HCT116 (cell line): ENCODE data around the gene RNF41. TPM values are rescaled to one million over a fixed set of nuclear protein-coding genes. Genes with fewer than 3 reads are reported as not detected.

Experiments used
- ATAC-seq: fragments of 200-7000 bp; cut with Tn5 transposase; 2 replicates; pipeline ENCODE4 v1.9.1; 2020; ENCODE audit warnings: mild to moderate bottlenecking, moderate library complexity
- BruUV-seq: library from RNA; stranded (reverse); fragments of 400-500 nt; replicated peaks from 2 replicates; lab custom pipeline; 2021; lab: Mats Ljungman, UMichigan
- CTCF ChIA-PET: fragments of 300-600 bp; sonication (Branson Sonifier 250); formaldehyde crosslinking; loops from one replicate; lab custom pipeline; 2021; ENCODE audit warnings: antibody characterized with exemption; lab: Charles Lee
- POLR2A ChIA-PET: fragments of 300-600, 350-600 bp; sonication (Branson Sonifier 250); formaldehyde crosslinking; loops from one replicate; lab custom pipeline; 2021; ENCODE audit warnings: antibody characterized with exemption; lab: Charles Lee
- RAD21 ChIA-PET, 2 experiments: fragments of 300-600 bp; sonication (Branson Sonifier 250); formaldehyde crosslinking; loops; one replicate each; lab custom pipeline; 2023; ENCODE audit warnings: low total read pairs in 2 of 2; ENCODE audit not compliant: uncharacterized antibody in 2 of 2, unreplicated experiment in 2 of 2, low non-redundant PET in 1 of 2; lab: Charles Lee
- DNase-seq: peaks from one replicate; pipeline ENCODE4 v3.0.0-alpha.2; 2010; ENCODE audit warnings: low read depth, low spot score
- H2AFZ ChIP-seq: fragments of 200-600 bp; shearing (Covaris generic), sonication (generic); 2 replicates; pipeline ENCODE4 v1.6.1; 2017; ENCODE audit warnings: low read depth, mixed run types, mixed read lengths, antibody characterized with exemption, low read length; ENCODE audit not compliant: poor library complexity, severe bottlenecking
- H3K27ac ChIP-seq: 2 replicates; pipeline ENCODE4 v1.5.1; 2012; ENCODE audit warnings: low read depth, low read length
- H3K27me3 ChIP-seq: fragments of 200-600 bp; sonication (generic); 2 replicates; pipeline ENCODE4 v1.6.1; 2016; ENCODE audit warnings: mixed run types, low read length, mixed read lengths; ENCODE audit not compliant: insufficient read depth
- H3K36me3 ChIP-seq, 2 experiments: fragments of 200-500 bp in 1 of 2; fragments of 200-600 bp in 1 of 2; sonication (Bioruptor generic) in 1 of 2; sonication (generic) in 1 of 2; 2 replicates each; pipeline versions ENCODE4 v1.5.1 to v1.6.1; 2014 to 2016; ENCODE audit warnings: low read length in 2 of 2, inconsistent platforms in 1 of 2, mixed read lengths in 1 of 2, mixed run types in 1 of 2; ENCODE audit not compliant: insufficient read depth in 2 of 2, control insufficient read depth in 1 of 2
- H3K4me1 ChIP-seq, 2 experiments: fragments of 200-600 bp in 1 of 2; sonication (generic) in 1 of 2; 2 replicates each; pipeline versions ENCODE4 v1.5.1 to v1.6.1; 2012 to 2017; ENCODE audit warnings: low read length in 2 of 2, inconsistent platforms in 1 of 2, mild to moderate bottlenecking in 1 of 2, mixed read lengths in 1 of 2, mixed run types in 1 of 2, moderate library complexity in 1 of 2; ENCODE audit not compliant: insufficient read depth in 2 of 2, control insufficient read depth in 1 of 2
- H3K4me2 ChIP-seq: fragments of 200-600 bp; sonication (generic); 2 replicates; pipeline ENCODE4 v1.6.1; 2017; ENCODE audit warnings: mixed run types, low read length, mixed read lengths
- H3K4me3 ChIP-seq, 2 experiments: fragments of 200-600 bp in 1 of 2; sonication (generic) in 1 of 2; replicated peaks in 1 of 2; 2 replicates each; pipeline ENCODE4 v1.5.1; 2011 to 2016; ENCODE audit warnings: low read length in 2 of 2, control low read depth in 1 of 2, low read depth in 1 of 2, mild to moderate bottlenecking in 1 of 2, mixed read lengths in 1 of 2, mixed run types in 1 of 2
- H3K79me2 ChIP-seq: fragments of 200-600 bp; sonication (generic); 2 replicates; pipeline ENCODE4 v1.6.1; 2017; ENCODE audit warnings: mild to moderate bottlenecking, mixed run types, low read length, moderate library complexity, mixed read lengths; ENCODE audit not compliant: insufficient read depth
- H3K9ac ChIP-seq: fragments of 200-600 bp; sonication (generic); 2 replicates; pipeline ENCODE4 v1.6.1; 2016; ENCODE audit warnings: low read length, mixed read lengths
- H3K9me2 ChIP-seq: fragments of 200-600 bp; sonication (generic), shearing (Covaris generic); 2 replicates; pipeline ENCODE4 v1.6.1; 2017; ENCODE audit warnings: mixed run types, mild to moderate bottlenecking, moderate library complexity; ENCODE audit not compliant: insufficient read depth
- H3K9me3 ChIP-seq, 2 experiments: fragments of 200-500 bp in 1 of 2; fragments of 200-600 bp in 1 of 2; sonication (Bioruptor generic) in 1 of 2; sonication (generic) in 1 of 2; 2 replicates each; pipeline ENCODE4 v1.6.1; 2014 to 2017; ENCODE audit warnings: low read length in 2 of 2, mixed read lengths in 2 of 2, inconsistent platforms in 1 of 2, low read depth in 1 of 2, mild to moderate bottlenecking in 1 of 2, mixed run types in 1 of 2, moderate library complexity in 1 of 2; ENCODE audit not compliant: control insufficient read depth in 1 of 2, insufficient read depth in 1 of 2
- H4K20me1 ChIP-seq: fragments of 200-600 bp; sonication (generic), shearing (Covaris generic); 2 replicates; pipeline ENCODE4 v1.6.1; 2017; ENCODE audit warnings: mixed run types, mild to moderate bottlenecking, moderate library complexity; ENCODE audit not compliant: insufficient read depth
- POLR2AphosphoS5 ChIP-seq: IDR thresholded peaks from 2 replicates; pipeline ENCODE4 v1.6.1; 2011; ENCODE audit warnings: mild to moderate bottlenecking, low read depth, low read length, moderate library complexity
- intact Hi-C: fragments of 100-400 bp; cut with micrococcal nuclease; formaldehyde crosslinking; loops from 2 replicates; pipeline ENCODE4 v1.10.0; 2022
- total RNA-seq: library from RNA; stranded (reverse); gene quantifications from one replicate; pipeline ENCODE4 v1.2.1, GENCODE V29; 2021; ENCODE audit not compliant: unreplicated experiment
- TF ChIP-seq, protein P1 (sequence below): IDR thresholded peaks from 2 replicates; pipeline ENCODE4 v1.6.1; 2012; ENCODE audit warnings: low read depth

The RNF41 gene
- total RNA-seq, 1 experiment from 2014 or later: 40.6 TPM

GRCh38 chr12:56159482-56160192, 62.1 kb downstream of the RNF41 start:
- DNase-seq: no peak
- Histone ChIP-seq H3K27ac (peak overlapping the region; percentile 85), H3K79me2 (peaks cover 43% of the 10 kb centered on the region), H3K4me2 (peak overlapping the region; percentile 96), H3K9ac (peak overlapping the region; percentile 99), H3K9me2 (no peaks in the 10 kb centered on the region), H3K4me3 (peak overlapping the region; percentile 78 to 96), H3K4me1 (peaks cover 12 to 24% of the 10 kb centered on the region in 2 experiments), H4K20me1 (no peaks in the 10 kb centered on the region), H3K27me3 (no peaks in the 10 kb centered on the region), H3K9me3 (no peaks in the 10 kb centered on the region), H2AFZ (no peak overlapping the region), H3K36me3 (peaks cover 41 to 50% of the 10 kb centered on the region in 2 experiments; a peak in 3 of 4 replicates)
- ChIA-PET RAD21 (no interaction called here), CTCF (interaction anchor here (0.9 to 1.4 kb wide), 3 partner anchors 30 to 42 kb away, joined by 3 to 5 read pairs (median 4); partner anchors contain the start of genes SMARCC2 and ZC3H10), POLR2A (interaction anchor here (1.3 to 1.8 kb wide), 2 partner anchors 32 to 42 kb away, joined by 5 to 7 read pairs; partner anchors contain the start of genes ESYT1 and ZC3H10)
- intact Hi-C loops: loop anchor here (2.0 kb wide), 1 partner anchor 41 kb away; the partner anchor contains the start of gene ZC3H10
- ATAC-seq: no peak
- peak; percentile 16 for TF ChIP-seq POLR2AphosphoS5
- TF ChIP-seq, protein P1, sequence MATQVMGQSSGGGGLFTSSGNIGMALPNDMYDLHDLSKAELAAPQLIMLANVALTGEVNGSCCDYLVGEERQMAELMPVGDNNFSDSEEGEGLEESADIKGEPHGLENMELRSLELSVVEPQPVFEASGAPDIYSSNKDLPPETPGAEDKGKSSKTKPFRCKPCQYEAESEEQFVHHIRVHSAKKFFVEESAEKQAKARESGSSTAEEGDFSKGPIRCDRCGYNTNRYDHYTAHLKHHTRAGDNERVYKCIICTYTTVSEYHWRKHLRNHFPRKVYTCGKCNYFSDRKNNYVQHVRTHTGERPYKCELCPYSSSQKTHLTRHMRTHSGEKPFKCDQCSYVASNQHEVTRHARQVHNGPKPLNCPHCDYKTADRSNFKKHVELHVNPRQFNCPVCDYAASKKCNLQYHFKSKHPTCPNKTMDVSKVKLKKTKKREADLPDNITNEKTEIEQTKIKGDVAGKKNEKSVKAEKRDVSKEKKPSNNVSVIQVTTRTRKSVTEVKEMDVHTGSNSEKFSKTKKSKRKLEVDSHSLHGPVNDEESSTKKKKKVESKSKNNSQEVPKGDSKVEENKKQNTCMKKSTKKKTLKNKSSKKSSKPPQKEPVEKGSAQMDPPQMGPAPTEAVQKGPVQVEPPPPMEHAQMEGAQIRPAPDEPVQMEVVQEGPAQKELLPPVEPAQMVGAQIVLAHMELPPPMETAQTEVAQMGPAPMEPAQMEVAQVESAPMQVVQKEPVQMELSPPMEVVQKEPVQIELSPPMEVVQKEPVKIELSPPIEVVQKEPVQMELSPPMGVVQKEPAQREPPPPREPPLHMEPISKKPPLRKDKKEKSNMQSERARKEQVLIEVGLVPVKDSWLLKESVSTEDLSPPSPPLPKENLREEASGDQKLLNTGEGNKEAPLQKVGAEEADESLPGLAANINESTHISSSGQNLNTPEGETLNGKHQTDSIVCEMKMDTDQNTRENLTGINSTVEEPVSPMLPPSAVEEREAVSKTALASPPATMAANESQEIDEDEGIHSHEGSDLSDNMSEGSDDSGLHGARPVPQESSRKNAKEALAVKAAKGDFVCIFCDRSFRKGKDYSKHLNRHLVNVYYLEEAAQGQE: no peak
- no TSS peak for BruUV-seq
